Cardiac muscle cell (in vitro differentiated cells and primary cell): ENCODE data around the gene TRIO. TPM values are rescaled to one million over a fixed set of nuclear protein-coding genes. Genes with fewer than 3 reads are reported as not detected.

ENCODE experiments used
- DNase-seq, 2 donors: peaks; one replicate each; pipeline versions ENCODE4 v3.0.0 to v3.0.0-alpha.2; 2010 to 2017; ENCODE audit warnings: low read depth in 1 of 2, low spot score in 1 of 2
- H3K27ac ChIP-seq: fragments of 200-600 bp; sonication (generic); 2 replicates; pipeline ENCODE4 v1.5.1; 2016
- H3K27me3 ChIP-seq: fragments of 200-600 bp; sonication (generic); 2 replicates; pipeline ENCODE4 v1.6.0; 2016; ENCODE audit warnings: control low read depth
- H3K36me3 ChIP-seq: fragments of 200-600 bp; sonication (generic); 2 replicates; pipeline ENCODE4 v1.5.1; 2016; ENCODE audit warnings: control low read depth
- H3K4me1 ChIP-seq: fragments of 200-600 bp; sonication (generic); 2 replicates; pipeline ENCODE4 v1.8.1; 2017; ENCODE audit warnings: low read depth, mild to moderate bottlenecking, mixed run types
- H3K4me3 ChIP-seq: fragments of 200-600 bp; sonication (generic); 2 replicates; pipeline ENCODE4 v1.5.1; 2016; ENCODE audit warnings: mild to moderate bottlenecking
- H3K9me3 ChIP-seq: fragments of 200-600 bp; sonication (generic); 2 replicates; pipeline ENCODE4 v1.5.1; 2017; ENCODE audit warnings: low read depth, mild to moderate bottlenecking, control low read depth
- polyA plus RNA-seq: library from polyadenylated mRNA; unstranded; fragments of >200 nt; fragmentation: Nextera tagmentation; extraction: Ambion mirVana; gene quantifications from 2 replicates; pipeline ENCODE4 v1.2.1, GENCODE V29; 2016
- total RNA-seq: library from RNA; depleted of rRNA; stranded (reverse); fragments of >200 nt; gene quantifications from 2 replicates; pipeline ENCODE4 v1.2.3, GENCODE V29; 2016
- TF ChIP-seq, protein P1 (sequence below): IDR thresholded peaks from 2 replicates; pipeline ENCODE4 v1.5.1; 2012; ENCODE audit warnings: low read depth, mild to moderate bottlenecking, low read length

Gene TRIO
- total and polyA plus RNA-seq, 2 experiments from 2014 or later = 15.5 to 104 TPM

DNA sequence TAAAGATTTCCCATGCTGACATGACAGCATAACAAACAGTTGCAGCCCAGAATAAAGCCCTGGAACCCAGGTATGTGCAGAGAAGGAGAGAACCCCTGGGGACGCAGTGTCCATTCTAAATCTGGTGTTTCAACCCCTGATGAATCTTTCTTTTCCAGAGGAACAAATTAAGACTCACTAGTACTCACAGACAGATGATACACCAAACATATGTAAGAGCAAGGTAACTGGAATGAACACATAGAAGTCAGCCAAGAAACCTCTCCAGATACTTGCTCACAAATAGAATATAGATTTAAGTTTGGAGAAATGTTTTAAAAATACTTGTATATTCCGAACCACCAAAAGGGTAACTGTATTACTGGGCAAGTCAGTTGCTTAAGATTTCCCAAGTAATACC lies 307.6 kb downstream of the TRIO start:
- Histone ChIP-seq H3K4me1 (peaks cover 12% of the 10 kb centered on the region), H3K27me3 (no peaks in the 10 kb centered on the region), H3K36me3 (no peaks in the 10 kb centered on the region), H3K27ac (no peak overlapping the region), H3K4me3 (no peak overlapping the region), H3K9me3 (no peaks in the 10 kb centered on the region)
- no peak for DNase-seq
- TF ChIP-seq, protein P1, sequence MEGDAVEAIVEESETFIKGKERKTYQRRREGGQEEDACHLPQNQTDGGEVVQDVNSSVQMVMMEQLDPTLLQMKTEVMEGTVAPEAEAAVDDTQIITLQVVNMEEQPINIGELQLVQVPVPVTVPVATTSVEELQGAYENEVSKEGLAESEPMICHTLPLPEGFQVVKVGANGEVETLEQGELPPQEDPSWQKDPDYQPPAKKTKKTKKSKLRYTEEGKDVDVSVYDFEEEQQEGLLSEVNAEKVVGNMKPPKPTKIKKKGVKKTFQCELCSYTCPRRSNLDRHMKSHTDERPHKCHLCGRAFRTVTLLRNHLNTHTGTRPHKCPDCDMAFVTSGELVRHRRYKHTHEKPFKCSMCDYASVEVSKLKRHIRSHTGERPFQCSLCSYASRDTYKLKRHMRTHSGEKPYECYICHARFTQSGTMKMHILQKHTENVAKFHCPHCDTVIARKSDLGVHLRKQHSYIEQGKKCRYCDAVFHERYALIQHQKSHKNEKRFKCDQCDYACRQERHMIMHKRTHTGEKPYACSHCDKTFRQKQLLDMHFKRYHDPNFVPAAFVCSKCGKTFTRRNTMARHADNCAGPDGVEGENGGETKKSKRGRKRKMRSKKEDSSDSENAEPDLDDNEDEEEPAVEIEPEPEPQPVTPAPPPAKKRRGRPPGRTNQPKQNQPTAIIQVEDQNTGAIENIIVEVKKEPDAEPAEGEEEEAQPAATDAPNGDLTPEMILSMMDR = no peak

DNA sequence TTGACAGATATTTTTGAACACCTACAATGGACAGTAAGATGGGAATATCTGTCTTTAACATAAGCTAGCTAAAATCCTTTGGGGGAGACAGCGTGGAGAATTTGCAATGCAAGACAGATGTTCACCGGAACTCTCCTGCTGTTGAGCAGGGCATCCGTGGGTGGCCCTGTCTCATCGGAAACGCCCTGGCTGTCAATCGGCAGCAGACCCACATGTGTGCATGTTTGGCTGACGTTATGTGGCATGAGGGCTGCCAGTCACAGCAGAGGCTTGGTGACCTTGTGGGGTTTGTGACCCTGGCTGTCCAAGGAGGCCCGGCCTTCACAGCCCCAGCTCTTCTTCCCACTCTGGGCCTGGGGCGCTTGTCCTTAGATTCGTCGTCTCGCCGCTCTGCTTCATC lies 308.7 kb downstream of the TRIO start:
- no peak for DNase-seq
- Histone ChIP-seq H3K27me3 (no peaks in the 10 kb centered on the region), H3K9me3 (no peaks in the 10 kb centered on the region), H3K4me1 (peaks cover 6% of the 10 kb centered on the region), H3K27ac (no peak overlapping the region), H3K36me3 (no peaks in the 10 kb centered on the region), H3K4me3 (no peak overlapping the region)
- TF ChIP-seq, protein P1 = no peak

DNA sequence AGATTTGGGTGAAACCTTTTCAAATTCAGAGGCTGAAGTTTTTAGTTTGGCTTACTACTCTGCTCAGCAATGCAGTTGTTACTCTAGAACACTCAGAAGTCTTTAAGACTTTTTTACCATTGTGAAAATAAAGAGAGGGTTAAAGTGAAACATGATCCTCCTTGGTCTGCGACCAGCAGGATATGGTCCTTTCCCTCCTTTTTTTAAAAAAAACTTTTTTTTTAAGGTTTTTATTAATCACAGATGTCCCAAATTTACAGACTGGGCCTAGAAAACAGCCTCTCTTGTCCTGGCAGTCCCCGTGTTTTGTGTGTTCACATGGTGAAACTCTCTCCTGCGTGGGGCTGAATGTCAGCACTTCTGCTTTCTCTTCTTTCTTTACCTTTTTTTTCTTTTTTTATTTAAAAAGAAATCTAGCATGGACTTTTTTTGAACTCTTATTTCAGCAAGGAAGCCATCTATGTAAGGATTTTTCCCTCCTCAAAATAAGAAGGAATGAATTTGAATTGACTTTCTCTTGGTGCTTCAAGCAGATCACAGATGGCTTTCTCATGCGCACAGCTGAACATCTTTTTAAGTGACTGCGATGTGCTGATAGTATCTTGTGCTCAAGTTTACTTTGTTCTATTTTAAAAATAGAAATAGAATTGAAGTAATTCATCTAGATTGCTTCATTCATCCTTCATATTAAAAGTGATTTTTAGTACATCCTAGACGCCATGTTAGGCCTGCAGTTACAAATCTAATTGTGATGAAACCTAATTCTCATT lies 309.7 kb downstream of the TRIO start:
- Histone ChIP-seq H3K27ac (no peak overlapping the region), H3K36me3 (no peaks in the 10 kb centered on the region)
- TF ChIP-seq, protein P1 = no peak

DNA sequence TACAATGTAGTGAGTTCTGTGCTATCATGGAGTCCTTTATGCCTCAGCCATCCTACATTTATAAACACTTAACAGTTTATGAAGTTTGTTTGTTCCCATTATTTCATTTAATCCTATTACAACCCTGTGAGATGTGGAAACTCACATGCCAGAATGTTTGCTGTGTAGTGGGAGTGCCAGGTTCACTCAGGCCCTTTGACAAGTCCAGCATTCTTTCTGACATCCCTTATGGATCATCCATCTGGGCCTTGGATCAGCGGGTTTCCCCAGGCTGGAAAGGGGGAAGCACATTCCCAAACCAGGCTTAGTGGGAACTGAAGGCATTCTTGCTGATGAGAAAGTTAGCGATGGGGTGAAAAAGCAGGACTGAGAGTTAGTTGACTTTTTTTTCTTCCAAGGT lies 310.3 kb downstream of the TRIO start:
- peaks cover 4% of the 10 kb centered on the region for H3K4me1 ChIP-seq
- H3K4me3 ChIP-seq = no peak overlapping the region
- TF ChIP-seq, protein P1 = no peak
- no peaks in the 10 kb centered on the region for H3K27me3 ChIP-seq
- H3K9me3 ChIP-seq = no peaks in the 10 kb centered on the region
- DNase-seq = no peak
- H3K27ac ChIP-seq = no peak overlapping the region
- H3K36me3 ChIP-seq = no peaks in the 10 kb centered on the region

More for the DNA sequence above, 309.7 kb downstream of the TRIO start:
- Histone ChIP-seq H3K9me3 (no peaks in the 10 kb centered on the region), H3K4me3 (no peak overlapping the region), H3K4me1 (peaks cover 6% of the 10 kb centered on the region), H3K27me3 (no peaks in the 10 kb centered on the region)
- peak in 1 of 2 donors; percentile 29 for DNase-seq

DNA sequence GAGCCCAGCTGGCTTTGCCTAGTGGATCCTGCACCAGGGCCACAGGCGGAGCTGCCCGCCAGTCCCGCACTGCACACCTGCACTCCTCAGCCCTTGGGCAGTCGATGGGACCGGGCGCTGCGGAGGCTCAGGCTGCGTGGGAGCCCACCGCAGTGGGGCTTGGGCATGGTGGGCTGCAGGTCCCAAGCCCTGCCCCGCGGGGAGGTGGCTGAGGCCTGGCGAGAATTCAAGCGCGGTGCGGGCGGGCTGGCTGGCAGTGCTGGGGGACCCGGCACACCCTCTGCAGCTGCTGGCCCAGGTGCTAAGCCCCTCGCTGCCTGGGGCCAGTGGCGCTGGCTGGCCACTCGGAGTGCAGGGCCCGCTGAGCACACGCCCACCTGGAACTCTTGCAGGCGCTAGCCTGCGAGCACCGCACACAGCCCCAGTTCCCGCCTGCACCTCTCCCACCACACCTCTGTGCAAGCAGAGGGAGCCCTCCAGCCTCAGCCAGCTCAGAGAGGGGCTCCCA lies 312.7 kb downstream of the TRIO start:
- Histone ChIP-seq H3K27me3 (no peaks in the 10 kb centered on the region), H3K4me3 (no peak overlapping the region), H3K27ac (no peak overlapping the region), H3K4me1 (peaks cover 3% of the 10 kb centered on the region), H3K36me3 (peaks cover under 1% of the 10 kb centered on the region), H3K9me3 (no peaks in the 10 kb centered on the region)
- DNase-seq = no peak
- TF ChIP-seq, protein P1 = no peak
